HepG2 (cell line): ENCODE results near the gene CAPN11.

Experiments
- CTCF ChIP-seq: sonication (generic); formaldehyde crosslinking; IDR thresholded peaks from 2 replicates; pipeline ENCODE4 v1.5.0; 2020; ENCODE audit warnings: mild to moderate bottlenecking, missing genetic modification reagents, moderate library complexity
- FOSL1 ChIP-seq: sonication (generic); formaldehyde crosslinking; IDR thresholded peaks from 2 replicates; pipeline ENCODE4 v1.9.0; 2021; ENCODE audit warnings: missing genetic modification reagents, borderline replicate concordance
- HNRNPLL ChIP-seq: fragments of 200-400 bp; formaldehyde crosslinking; IDR thresholded peaks from 2 replicates; pipeline ENCODE4 v1.6.1; 2017; ENCODE audit warnings: mild to moderate bottlenecking, low read depth, low read length; ENCODE audit not compliant: poor library complexity, severe bottlenecking
- POLR2A ChIP-seq, 2 experiments: IDR thresholded peaks; 2 replicates each; pipeline ENCODE4 v1.6.1; 2011; ENCODE audit warnings: low read depth in 2 of 2, low read length in 2 of 2, mild to moderate bottlenecking in 1 of 2, moderate library complexity in 1 of 2; ENCODE audit not compliant: insufficient read depth in 1 of 2
- RXRA ChIP-seq: sonication (generic); formaldehyde crosslinking; IDR thresholded peaks from 2 replicates; pipeline ENCODE4 v1.5.1; 2020; ENCODE audit warnings: missing genetic modification reagents
- SMC3 ChIP-seq: IDR thresholded peaks from 2 replicates; pipeline ENCODE4 v1.6.1; 2011; ENCODE audit warnings: low read length, improper control_type of control experiment
- ZC3H4 ChIP-seq: sonication (generic); formaldehyde crosslinking; IDR thresholded peaks from 2 replicates; pipeline ENCODE4 v1.4.0; 2020; ENCODE audit warnings: missing genetic modification reagents, borderline replicate concordance
- ZMYM3 ChIP-seq: sonication (generic); formaldehyde crosslinking; IDR thresholded peaks from 2 replicates; pipeline ENCODE4 v1.5.1; 2020; ENCODE audit warnings: mild to moderate bottlenecking, missing genetic modification reagents
- ZNF142 ChIP-seq: sonication (generic); formaldehyde crosslinking; IDR thresholded peaks from 2 replicates; pipeline ENCODE4 v1.4.0; 2020; ENCODE audit warnings: missing genetic modification reagents
- ZNF274 ChIP-seq: sonication (generic); formaldehyde crosslinking; IDR thresholded peaks from 2 replicates; pipeline ENCODE4 v1.5.1; 2020; ENCODE audit warnings: mild to moderate bottlenecking, missing genetic modification reagents
- ZNF572 ChIP-seq: sonication (generic); formaldehyde crosslinking; IDR thresholded peaks from 2 replicates; pipeline ENCODE4 v1.5.1; 2020; ENCODE audit warnings: mild to moderate bottlenecking, missing genetic modification reagents

- TF ChIP-seq HNRNPLL (no peak), ZMYM3 (CRISPR knock-in tag) (no peak), RXRA (no peak), ZNF572 (CRISPR knock-in tag) (no peak), SMC3 (no peak), CTCF (no peak), FOSL1 (no peak), POLR2A (IDR thresholded peaks at IDR 0.05; ENCODE audit: insufficient read depth in 1 of 2, low read depth in 2 of 2, low read length in 2 of 2) (no peak), ZNF274 (no peak), ZC3H4 (CRISPR knock-in tag) (no peak), ZNF142 (no peak)
Observed at GRCh38 chr6:44135173-44135758, 23.4 kb upstream of the CAPN11 start.
